Measurements from ENCODE around the gene RGMB.
"Not testable (repeated sequence)": the region's sequence is repeated elsewhere in the genome, so short reads cannot be mapped to it uniquely, and the experiment has no call there.

RGMB gene

GRCh38 chr5:98773464-98774191, at the start of gene RGMB:
RGMB (plus strand) TSS chr5:98773663; CDS start chr5:98774071, 408 bp downstream.
- peak; percentile 79 to 90 (median 87) for DNase-seq

GRCh38 chr5:98726258-98726657, 47.2 kb upstream of the RGMB start:
- DNase-seq: no peak

GRCh38 chr5:98727686-98728085, 45.8 kb upstream of the RGMB start:
- no peak for DNase-seq

- no peak for DNase-seq
Measured at GRCh38 chr5:98734646-98735045, 38.8 kb upstream of the RGMB start.

- no peak for DNase-seq
Measured at GRCh38 chr5:98735806-98736507, 37.5 kb upstream of the RGMB start.

- DNase-seq: no peak
Measured at GRCh38 chr5:98736753-98737152, 36.7 kb upstream of the RGMB start.

- DNase-seq: not testable (repeated sequence)
Measured at GRCh38 chr5:98737441-98737840, 36.0 kb upstream of the RGMB start.

GRCh38 chr5:98738481-98739149, 34.8 kb upstream of the RGMB start:
- not testable (repeated sequence) for DNase-seq

- DNase-seq: no peak
Measured at GRCh38 chr5:98741926-98742325, 31.5 kb upstream of the RGMB start.

GRCh38 chr5:98742396-98743073, 30.9 kb upstream of the RGMB start:
- no peak for DNase-seq

- not testable (repeated sequence) for DNase-seq
Measured at GRCh38 chr5:98748259-98748658, 25.2 kb upstream of the RGMB start.

GRCh38 chr5:98749046-98749445, 24.4 kb upstream of the RGMB start:
- DNase-seq: no peak

GRCh38 chr5:98750693-98751092, 22.8 kb upstream of the RGMB start:
- DNase-seq: no peak

GRCh38 chr5:98752331-98752730, 21.1 kb upstream of the RGMB start:
- DNase-seq: not testable (repeated sequence)

- DNase-seq: not testable (repeated sequence)
Measured at GRCh38 chr5:98752801-98753200, 20.7 kb upstream of the RGMB start.

- DNase-seq: peak in 1 of 6 experiments; percentile 9
Measured at GRCh38 chr5:98753507-98753906, 20.0 kb upstream of the RGMB start.

GRCh38 chr5:98755406-98755805, 18.1 kb upstream of the RGMB start:
- DNase-seq: no peak

GRCh38 chr5:98757978-98758377, 15.5 kb upstream of the RGMB start:
- DNase-seq: no peak

GRCh38 chr5:98763001-98763630, 10.3 kb upstream of the RGMB start:
- no peak for DNase-seq

- no peak for DNase-seq
Measured at GRCh38 chr5:98765815-98766214, 7.6 kb upstream of the RGMB start.

- DNase-seq: no peak
Measured at GRCh38 chr5:98767581-98767980, 5.9 kb upstream of the RGMB start.

- DNase-seq: peak in 3 of 6 experiments; percentile 6 to 39 (median 30)
Measured at GRCh38 chr5:98768160-98768959, 5.1 kb upstream of the RGMB start.

Measured in stimulated activated naive CD4-positive, alpha-beta T cell (primary cell).